Posterior vena cava (tissue), 2 donors: ENCODE measurements around the gene PGAM1. TPM values are rescaled to one million over a fixed set of nuclear protein-coding genes. Genes with fewer than 3 reads are reported as not detected.

Experiments
- DNase-seq: peaks from one replicate; pipeline ENCODE4 v3.0.0-alpha.2; 2020; ENCODE audit warnings: low spot score
- intact Hi-C, 2 donors: fragments of 100-400 bp; cut with DNase I; formaldehyde crosslinking; loops; one replicate each; pipeline versions ENCODE4 v1.14.1 to v1.14.2; 2022 to 2023
- total RNA-seq, 2 donors: library from RNA; stranded (reverse); fragmentation: NEBNext Ultra II Directional; extraction: Animal tissue kit (Norgen Biotek cat#: 25700); gene quantifications; one replicate each; pipeline ENCODE4 v1.2.1, GENCODE V29; 2021
- donor health status: DM: yes; HTN: yes; CAD: no.
- donor health status: DM: yes; HTN: yes; CAD: no.

The PGAM1 gene
- total RNA-seq, 2 donors from 2014 or later = 153 to 171 TPM

DNA sequence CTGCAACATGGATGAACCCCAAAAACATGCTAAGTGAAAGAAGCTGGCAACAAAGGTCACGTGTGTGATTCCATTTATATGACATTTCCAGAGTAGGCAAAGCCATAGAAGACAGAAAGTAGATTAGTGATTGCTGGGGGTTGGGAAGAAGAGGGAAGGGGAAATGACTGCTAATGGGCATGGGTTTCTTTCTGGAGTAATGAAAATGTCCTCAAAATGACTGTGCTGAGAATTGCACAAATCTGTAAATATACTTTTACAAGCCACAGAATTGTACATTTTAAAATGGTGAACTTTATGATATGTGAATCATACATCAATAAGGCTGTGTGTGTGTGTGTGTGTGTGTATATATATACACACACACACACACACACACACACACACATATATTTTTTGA is 56.4 kb downstream of the PGAM1 start:
- no peak for DNase-seq
- intact Hi-C loops = no loop called here

Other genes with a start within 250 kb of the PGAM1 start
- under 1 TPM; 0.23 to 0.33 TPM for gene SLIT1, start 240.2 kb upstream of the PGAM1 start, total RNA-seq
- 1 to 10 TPM; 6.8 to 7.6 TPM for gene ARHGAP19, start 133.6 kb upstream of the PGAM1 start, total RNA-seq
- gene FRAT1, start 106.9 kb upstream of the PGAM1 start, total RNA-seq = 1 to 10 TPM; 2.1 to 4.2 TPM
- 1 to 10 TPM; 4.3 to 6.8 TPM for gene FRAT2, start 91.5 kb upstream of the PGAM1 start, total RNA-seq
- gene RRP12, start 24.9 kb upstream of the PGAM1 start, total RNA-seq = 10 to 100 TPM; 16.7 to 25.9 TPM
- 10 to 100 TPM; 22.3 to 28.6 TPM for gene EXOSC1, start 19.8 kb downstream of the PGAM1 start, total RNA-seq
- 10 to 100 TPM; 21.5 to 24.8 TPM for gene ZDHHC16, start 20.0 kb downstream of the PGAM1 start, total RNA-seq
- gene MMS19, start 72.2 kb downstream of the PGAM1 start, total RNA-seq = 10 to 100 TPM; 29.5 to 32.1 TPM
- 10 to 100 TPM; 15.6 to 16.5 TPM for gene UBTD1, start 72.7 kb downstream of the PGAM1 start, total RNA-seq
- 1 to 10 TPM in 1 of 2 donors, under 1 TPM in 1; 0.67 to 1.1 TPM for gene ANKRD2, start 146.6 kb downstream of the PGAM1 start, total RNA-seq
- 1 to 10 TPM; 1.5 to 4.1 TPM for gene HOGA1, start 158.2 kb downstream of the PGAM1 start, total RNA-seq
- under 1 TPM; 0.19 to 0.46 TPM for gene C10orf62, start 163.5 kb downstream of the PGAM1 start, total RNA-seq
- gene MORN4, start 207.3 kb downstream of the PGAM1 start, total RNA-seq = 1 to 10 TPM; 3.4 to 6.5 TPM
- gene PI4K2A, start 214.5 kb downstream of the PGAM1 start, total RNA-seq = 10 to 100 TPM; 13.8 to 15.9 TPM